Left lung (tissue), 10 donors: Measurements from ENCODE around the gene PHKB. TPM values are rescaled to one million over a fixed set of nuclear protein-coding genes. Genes with fewer than 3 reads are reported as not detected.
"Not testable (repeated sequence)": the region's sequence is repeated elsewhere in the genome, so short reads cannot be mapped to it uniquely, and the experiment has no call there.

ENCODE experiments used
- ATAC-seq: fragments of 200-7000 bp; cut with Tn5 transposase; one replicate; pipeline ENCODE4 v1.9.1; 2020; ENCODE audit warnings: moderate library complexity
- DNase-seq, 4 donors: peaks; one replicate each; pipeline ENCODE4 v3.0.0-alpha.2; 2013 to 2020
- H3K27ac ChIP-seq, 2 donors: fragments of 200-600 bp; sonication (generic) in 1 of 2; one replicate each; pipeline versions ENCODE4 v1.5.0 to v1.8.0; 2020 to 2021
- H3K27me3 ChIP-seq, 2 donors: fragments of 200-600 bp; sonication (generic) in 1 of 2; one replicate each; pipeline versions ENCODE4 v1.5.0 to v1.8.0; 2020 to 2021
- H3K36me3 ChIP-seq, 2 donors: fragments of 200-600 bp; sonication (generic) in 1 of 2; one replicate each; pipeline versions ENCODE4 v1.5.0 to v1.8.0; 2020 to 2021
- H3K4me1 ChIP-seq, 2 donors: fragments of 200-600 bp; one replicate each; pipeline ENCODE4 v1.8.0; 2021
- H3K4me3 ChIP-seq, 2 donors: fragments of 200-600 bp; sonication (generic) in 1 of 2; one replicate each; pipeline versions ENCODE4 v1.5.0 to v1.8.0; 2020 to 2021; ENCODE audit warnings: mild to moderate bottlenecking in 1 of 2
- H3K9me3 ChIP-seq, 2 donors: fragments of 200-600 bp; sonication (generic) in 1 of 2; one replicate each; pipeline versions ENCODE4 v1.5.0 to v1.8.0; 2020 to 2021
- CTCF ChIP-seq, 2 donors: fragments of 200-600 bp; sonication (generic) in 1 of 2; IDR thresholded peaks; one replicate each; pipeline versions ENCODE4 v1.5.0 to v1.8.0; 2021; ENCODE audit warnings: antibody characterized with exemption in 2 of 2
- intact Hi-C, 2 donors: fragments of 100-400 bp; cut with DNase I; formaldehyde crosslinking; loops; one replicate each; pipeline versions ENCODE4 v1.11.2 to v1.14.2; 2022
- polyA plus RNA-seq, 6 donors: library from polyadenylated mRNA; unstranded; fragments of 120-200 nt; gene quantifications; one replicate each; pipeline ENCODE4 v1.2.1, GENCODE V29; 2013; ENCODE audit not compliant: insufficient read length in 6 of 6
- total RNA-seq, 2 donors: library from RNA; stranded (reverse); fragmentation: NEBNext Ultra II Directional; extraction: Animal tissue kit (Norgen Biotek cat#: 25700); gene quantifications; one replicate each; pipeline ENCODE4 v1.2.1, GENCODE V29; 2021
- donor health status: DM: no; HTN: yes; CAD: no.
- donor health status: DM: no; HTN: no; CAD: no.

Gene PHKB
- total and polyA plus RNA-seq, 8 donors = 76.5 to 104 (median 90.4) TPM

GRCh38 chr16:47470211-47470610, 9.1 kb downstream of the PHKB start:
- no peak overlapping the region for H3K4me3 ChIP-seq
- no peaks in the 10 kb centered on the region for H3K36me3 ChIP-seq
- H3K27me3 ChIP-seq = no peaks in the 10 kb centered on the region
- intact Hi-C loops = no loop called here
- no peak overlapping the region for H3K27ac ChIP-seq
- H3K4me1 ChIP-seq = peaks cover 0 to 25% of the 10 kb centered on the region in 2 donors
- H3K9me3 ChIP-seq = no peaks in the 10 kb centered on the region
- ATAC-seq (no peak), DNase-seq (no peak)
- no peak for TF ChIP-seq CTCF (IDR thresholded peaks at IDR 0.05)

GRCh38 chr16:47470810-47471209, 9.7 kb downstream of the PHKB start:
- no peak for DNase-seq

GRCh38 chr16:47473004-47473403, 11.9 kb downstream of the PHKB start:
- intact Hi-C loops, H3K4me1 ChIP-seq, H3K9me3 ChIP-seq, DNase-seq, H3K27ac ChIP-seq, H3K36me3 ChIP-seq, H3K4me3 ChIP-seq, H3K27me3 ChIP-seq, ATAC-seq: not testable (repeated sequence)

More at GRCh38 chr16:47470810-47471209, 9.7 kb downstream of the PHKB start:
- TF ChIP-seq CTCF (IDR thresholded peaks at IDR 0.05) = no peak
- Histone ChIP-seq H3K4me1 (peaks cover 0 to 19% of the 10 kb centered on the region in 2 donors), H3K4me3 (no peak overlapping the region), H3K27me3 (no peaks in the 10 kb centered on the region), H3K36me3 (no peaks in the 10 kb centered on the region), H3K27ac (no peak overlapping the region), H3K9me3 (no peaks in the 10 kb centered on the region)
- intact Hi-C loops = no loop called here
- ATAC-seq = peak; percentile 90

- H3K4me1 ChIP-seq = no peaks in the 10 kb centered on the region
- no peak for DNase-seq
- H3K36me3 ChIP-seq = no peaks in the 10 kb centered on the region
- no peaks in the 10 kb centered on the region for H3K27me3 ChIP-seq
- no peaks in the 10 kb centered on the region for H3K9me3 ChIP-seq
- no peak overlapping the region for H3K27ac ChIP-seq
- intact Hi-C loops = no loop called here
- no peak for TF ChIP-seq CTCF (IDR thresholded peaks at IDR 0.05)
- ATAC-seq = no peak
- no peak overlapping the region for H3K4me3 ChIP-seq
Observed at GRCh38 chr16:47473792-47474191, 12.7 kb downstream of the PHKB start.

GRCh38 chr16:47475786-47476185, 14.7 kb downstream of the PHKB start:
- peak overlapping the region in 1 of 2 donors; percentile 23 for H3K27ac ChIP-seq

More at GRCh38 chr16:47475786-47476185, 14.7 kb downstream of the PHKB start:
- no peaks in the 10 kb centered on the region for H3K4me1 ChIP-seq
- no peaks in the 10 kb centered on the region for H3K9me3 ChIP-seq
- no peaks in the 10 kb centered on the region for H3K27me3 ChIP-seq
- peaks cover 0 to 3% of the 10 kb centered on the region in 2 donors for H3K36me3 ChIP-seq
- DNase-seq (no peak), ATAC-seq (no peak)
- no peak for TF ChIP-seq CTCF (IDR thresholded peaks at IDR 0.05)
- H3K4me3 ChIP-seq = no peak overlapping the region
- intact Hi-C loops = no loop called here
